K562 (cell line): ENCODE results near the gene BTAF1. TPM values are rescaled to one million over a fixed set of nuclear protein-coding genes. Genes with fewer than 3 reads are reported as not detected.

Experiments used
- HIVEP1 ChIP-seq: fragments of 250-450 bp; sonication (Bioruptor Pico); IDR thresholded peaks from 2 replicates; pipeline ENCODE4 v1.4.0; 2020; ENCODE audit warnings: mild to moderate bottlenecking
- RAD51 ChIP-seq: fragments of 450-650 bp; IDR thresholded peaks from 2 replicates; pipeline ENCODE4 v1.7.1; 2016; ENCODE audit warnings: low read depth, mild to moderate bottlenecking, borderline replicate concordance
- SETDB1 ChIP-seq: IDR thresholded peaks from one replicate; pipeline ENCODE4 v1.6.1; 2012; ENCODE audit warnings: low read length, control low read depth, inconsistent platforms
- SRF ChIP-seq, 2 experiments: fragments of 250-450, 450-650 bp in 1 of 2; sonication (Bioruptor Pico) in 1 of 2; sonication (generic) in 1 of 2; formaldehyde crosslinking; IDR thresholded peaks; 2 replicates each; pipeline versions ENCODE4 v1.5.0 to v1.5.1; 2020 to 2022; ENCODE audit warnings: mild to moderate bottlenecking in 1 of 2, missing genetic modification reagents in 1 of 2
- TCF3 ChIP-seq: sonication (generic); formaldehyde crosslinking; IDR thresholded peaks from 2 replicates; pipeline ENCODE4 v1.4.0; 2020; ENCODE audit warnings: mild to moderate bottlenecking, missing genetic modification reagents
- TSHZ1 ChIP-seq: fragments of 250-450 bp; sonication (Bioruptor Pico); IDR thresholded peaks from 2 replicates; pipeline ENCODE4 v1.4.0; 2020; ENCODE audit warnings: mild to moderate bottlenecking, moderate library complexity
- ZMIZ1 ChIP-seq, 2 experiments: fragments of 150-350 bp in 1 of 2; IDR thresholded peaks; 2 replicates each; pipeline ENCODE4 v1.6.1; 2012 to 2016; ENCODE audit warnings: low read depth in 2 of 2, low read length in 2 of 2, mild to moderate bottlenecking in 1 of 2, moderate library complexity in 1 of 2
- ZNF507 ChIP-seq: conservative IDR thresholded peaks from 2 replicates; pipeline ENCODE4 v1.6.1; 2017; ENCODE audit warnings: missing genetic modification characterization, missing compliant biosample characterization
- polyA plus RNA-seq, 8 experiments: library from polyadenylated mRNA; depleted of rRNA in 4 of 8; stranded (reverse) in 5 of 8; unstranded in 3 of 8; fragments of >200 nt; fragmentation: Nextera tagmentation in 2 of 8; fragmentation: Illumina TruSeq in 1 of 8; extraction: Ambion mirVana in 2 of 8; extraction: Trizol in 1 of 8; gene quantifications; 2 replicates each; pipeline versions ENCODE4 v1.2.1 to v1.2.3, GENCODE V29; 2011 to 2014; ENCODE audit warnings: inconsistent platforms in 1 of 8, missing spikeins in 1 of 8
- total RNA-seq, 7 experiments: library from RNA; depleted of rRNA in 6 of 7; stranded (reverse); fragments of >200 nt in 6 of 7; fragmentation: Illumina TruSeq in 2 of 7; extraction: Trizol in 2 of 7; gene quantifications; 2 replicates each; pipeline versions ENCODE4 v1.2.1 to v1.2.3, GENCODE V29; 2011 to 2021; ENCODE audit warnings: low replicate concordance in 1 of 7
- TF ChIP-seq, protein P1 (sequence below): fragments of 450-650 bp; IDR thresholded peaks from 2 replicates; pipeline ENCODE4 v1.6.1; 2016; ENCODE audit warnings: mild to moderate bottlenecking, moderate library complexity

Gene BTAF1
- total and polyA plus RNA-seq, 9 of the 15 experiments (the other 6 are each of a cell fraction or from before 2014, with no cell fraction given): 6.6 to 70.7 (median 30.5) TPM

DNA sequence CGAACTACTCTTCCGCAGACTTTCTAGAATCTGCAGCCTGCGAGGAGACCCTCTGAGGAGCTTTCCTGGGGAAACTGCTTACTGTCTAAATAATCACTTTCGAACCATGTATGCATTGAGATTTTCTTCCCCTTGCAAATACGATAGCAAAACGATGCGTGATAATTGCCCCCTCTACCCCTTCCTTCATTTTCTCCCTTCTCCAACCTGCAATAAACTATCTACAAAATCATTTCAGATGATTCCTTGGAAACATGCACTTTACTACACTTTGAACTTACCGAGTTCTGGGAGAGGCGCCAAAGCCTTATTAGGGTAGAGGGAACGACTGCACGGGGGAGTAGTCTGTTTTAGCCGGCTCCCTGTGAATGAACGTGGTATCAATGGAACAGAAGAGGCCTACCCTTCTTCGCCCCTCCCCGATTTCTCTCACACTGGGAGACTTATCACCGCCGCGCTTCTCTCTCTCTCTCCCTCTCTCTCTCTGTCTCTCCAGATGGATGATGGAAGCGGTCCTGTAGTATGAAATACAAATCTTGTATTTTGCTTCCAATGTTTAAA is 14.4 kb upstream of the BTAF1 start, which contains the start of gene FGFBP3 (continued):
- TF ChIP-seq, protein P1, sequence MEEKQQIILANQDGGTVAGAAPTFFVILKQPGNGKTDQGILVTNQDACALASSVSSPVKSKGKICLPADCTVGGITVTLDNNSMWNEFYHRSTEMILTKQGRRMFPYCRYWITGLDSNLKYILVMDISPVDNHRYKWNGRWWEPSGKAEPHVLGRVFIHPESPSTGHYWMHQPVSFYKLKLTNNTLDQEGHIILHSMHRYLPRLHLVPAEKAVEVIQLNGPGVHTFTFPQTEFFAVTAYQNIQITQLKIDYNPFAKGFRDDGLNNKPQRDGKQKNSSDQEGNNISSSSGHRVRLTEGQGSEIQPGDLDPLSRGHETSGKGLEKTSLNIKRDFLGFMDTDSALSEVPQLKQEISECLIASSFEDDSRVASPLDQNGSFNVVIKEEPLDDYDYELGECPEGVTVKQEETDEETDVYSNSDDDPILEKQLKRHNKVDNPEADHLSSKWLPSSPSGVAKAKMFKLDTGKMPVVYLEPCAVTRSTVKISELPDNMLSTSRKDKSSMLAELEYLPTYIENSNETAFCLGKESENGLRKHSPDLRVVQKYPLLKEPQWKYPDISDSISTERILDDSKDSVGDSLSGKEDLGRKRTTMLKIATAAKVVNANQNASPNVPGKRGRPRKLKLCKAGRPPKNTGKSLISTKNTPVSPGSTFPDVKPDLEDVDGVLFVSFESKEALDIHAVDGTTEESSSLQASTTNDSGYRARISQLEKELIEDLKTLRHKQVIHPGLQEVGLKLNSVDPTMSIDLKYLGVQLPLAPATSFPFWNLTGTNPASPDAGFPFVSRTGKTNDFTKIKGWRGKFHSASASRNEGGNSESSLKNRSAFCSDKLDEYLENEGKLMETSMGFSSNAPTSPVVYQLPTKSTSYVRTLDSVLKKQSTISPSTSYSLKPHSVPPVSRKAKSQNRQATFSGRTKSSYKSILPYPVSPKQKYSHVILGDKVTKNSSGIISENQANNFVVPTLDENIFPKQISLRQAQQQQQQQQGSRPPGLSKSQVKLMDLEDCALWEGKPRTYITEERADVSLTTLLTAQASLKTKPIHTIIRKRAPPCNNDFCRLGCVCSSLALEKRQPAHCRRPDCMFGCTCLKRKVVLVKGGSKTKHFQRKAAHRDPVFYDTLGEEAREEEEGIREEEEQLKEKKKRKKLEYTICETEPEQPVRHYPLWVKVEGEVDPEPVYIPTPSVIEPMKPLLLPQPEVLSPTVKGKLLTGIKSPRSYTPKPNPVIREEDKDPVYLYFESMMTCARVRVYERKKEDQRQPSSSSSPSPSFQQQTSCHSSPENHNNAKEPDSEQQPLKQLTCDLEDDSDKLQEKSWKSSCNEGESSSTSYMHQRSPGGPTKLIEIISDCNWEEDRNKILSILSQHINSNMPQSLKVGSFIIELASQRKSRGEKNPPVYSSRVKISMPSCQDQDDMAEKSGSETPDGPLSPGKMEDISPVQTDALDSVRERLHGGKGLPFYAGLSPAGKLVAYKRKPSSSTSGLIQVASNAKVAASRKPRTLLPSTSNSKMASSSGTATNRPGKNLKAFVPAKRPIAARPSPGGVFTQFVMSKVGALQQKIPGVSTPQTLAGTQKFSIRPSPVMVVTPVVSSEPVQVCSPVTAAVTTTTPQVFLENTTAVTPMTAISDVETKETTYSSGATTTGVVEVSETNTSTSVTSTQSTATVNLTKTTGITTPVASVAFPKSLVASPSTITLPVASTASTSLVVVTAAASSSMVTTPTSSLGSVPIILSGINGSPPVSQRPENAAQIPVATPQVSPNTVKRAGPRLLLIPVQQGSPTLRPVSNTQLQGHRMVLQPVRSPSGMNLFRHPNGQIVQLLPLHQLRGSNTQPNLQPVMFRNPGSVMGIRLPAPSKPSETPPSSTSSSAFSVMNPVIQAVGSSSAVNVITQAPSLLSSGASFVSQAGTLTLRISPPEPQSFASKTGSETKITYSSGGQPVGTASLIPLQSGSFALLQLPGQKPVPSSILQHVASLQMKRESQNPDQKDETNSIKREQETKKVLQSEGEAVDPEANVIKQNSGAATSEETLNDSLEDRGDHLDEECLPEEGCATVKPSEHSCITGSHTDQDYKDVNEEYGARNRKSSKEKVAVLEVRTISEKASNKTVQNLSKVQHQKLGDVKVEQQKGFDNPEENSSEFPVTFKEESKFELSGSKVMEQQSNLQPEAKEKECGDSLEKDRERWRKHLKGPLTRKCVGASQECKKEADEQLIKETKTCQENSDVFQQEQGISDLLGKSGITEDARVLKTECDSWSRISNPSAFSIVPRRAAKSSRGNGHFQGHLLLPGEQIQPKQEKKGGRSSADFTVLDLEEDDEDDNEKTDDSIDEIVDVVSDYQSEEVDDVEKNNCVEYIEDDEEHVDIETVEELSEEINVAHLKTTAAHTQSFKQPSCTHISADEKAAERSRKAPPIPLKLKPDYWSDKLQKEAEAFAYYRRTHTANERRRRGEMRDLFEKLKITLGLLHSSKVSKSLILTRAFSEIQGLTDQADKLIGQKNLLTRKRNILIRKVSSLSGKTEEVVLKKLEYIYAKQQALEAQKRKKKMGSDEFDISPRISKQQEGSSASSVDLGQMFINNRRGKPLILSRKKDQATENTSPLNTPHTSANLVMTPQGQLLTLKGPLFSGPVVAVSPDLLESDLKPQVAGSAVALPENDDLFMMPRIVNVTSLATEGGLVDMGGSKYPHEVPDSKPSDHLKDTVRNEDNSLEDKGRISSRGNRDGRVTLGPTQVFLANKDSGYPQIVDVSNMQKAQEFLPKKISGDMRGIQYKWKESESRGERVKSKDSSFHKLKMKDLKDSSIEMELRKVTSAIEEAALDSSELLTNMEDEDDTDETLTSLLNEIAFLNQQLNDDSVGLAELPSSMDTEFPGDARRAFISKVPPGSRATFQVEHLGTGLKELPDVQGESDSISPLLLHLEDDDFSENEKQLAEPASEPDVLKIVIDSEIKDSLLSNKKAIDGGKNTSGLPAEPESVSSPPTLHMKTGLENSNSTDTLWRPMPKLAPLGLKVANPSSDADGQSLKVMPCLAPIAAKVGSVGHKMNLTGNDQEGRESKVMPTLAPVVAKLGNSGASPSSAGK: peak; percentile 57; the same call in 1 of the 2 replicates
- TF ChIP-seq HIVEP1 (CRISPR knock-in tag) (no peak), TCF3 (CRISPR knock-in tag) (no peak), RAD51 (no peak), SETDB1 (no peak), TSHZ1 (no peak), ZNF507 (no peak), ZMIZ1 (IDR thresholded peaks at IDR 0.05; ENCODE audit: low read depth in 2 of 2, low read length in 2 of 2) (no peak), SRF (CRISPR knock-in tag; IDR thresholded peaks at IDR 0.05) (peak in 1 of 2 experiments; percentile 58; a peak in 1 of 4 replicates)
